Measurements from ENCODE around the gene TMEM80. TPM values are rescaled to one million over a fixed set of nuclear protein-coding genes. Genes with fewer than 3 reads are reported as not detected.

TMEM80 gene
- total and polyA plus RNA-seq, 2 of the 4 experiments (the other 2 are of a cell fraction) = 5.6 to 21.7 TPM

DNA sequence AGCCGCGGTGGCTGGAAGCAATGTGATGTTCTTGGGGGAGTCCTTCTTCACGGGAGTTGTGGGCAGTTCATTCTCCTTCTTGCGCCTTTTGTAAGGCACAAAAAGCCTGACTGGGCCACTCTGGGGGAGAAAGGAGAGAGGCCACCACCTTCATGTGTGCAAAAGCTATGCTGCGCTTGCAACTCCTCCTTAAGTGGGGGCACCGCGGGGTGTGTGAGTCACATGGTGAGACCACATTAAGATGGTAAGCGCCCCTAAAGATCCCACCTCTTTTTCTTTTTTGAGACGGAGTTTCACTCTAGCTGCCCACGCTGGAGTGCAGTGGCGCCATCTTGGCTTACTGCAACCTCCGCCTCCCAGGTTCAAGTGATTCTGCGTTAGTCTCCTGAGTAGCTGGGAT lies 14.6 kb upstream of the TMEM80 start:
- ATAC-seq (ENCODE audit: low read depth) = no peak

More for the DNA sequence above, 14.6 kb upstream of the TMEM80 start:
- no peak overlapping the region for H2BK15ac ChIP-seq (ENCODE audit: low read depth, low read length)
- DNase-seq = no peak
- H3K4me1 ChIP-seq (ENCODE audit: control insufficient read depth, insufficient read depth, low read length) = no peaks in the 10 kb centered on the region
- H4K8ac ChIP-seq (ENCODE audit: low read depth in 2 of 2, low read length in 2 of 2) = no peak overlapping the region
- TF ChIP-seq MXI1 (IDR thresholded peaks at IDR 0.05; ENCODE audit: borderline replicate concordance, low read depth, low read length) (no peak), RCOR1 (IDR thresholded peaks at IDR 0.05; ENCODE audit: insufficient replicate concordance, low read length) (no peak), RFX5 (IDR thresholded peaks at IDR 0.05; ENCODE audit: low read depth, low read length) (no peak), MAZ (IDR thresholded peaks at IDR 0.05; ENCODE audit: borderline replicate concordance, low read depth, low read length) (no peak), CEBPB (IDR thresholded peaks at IDR 0.05; ENCODE audit: low read depth, low read length) (no peak), CHD1 (IDR thresholded peaks at IDR 0.05; ENCODE audit: low read depth, low read length) (no peak), SMC3 (IDR thresholded peaks at IDR 0.05; ENCODE audit: low read depth, low read length) (no peak), RAD21 (IDR thresholded peaks at IDR 0.05; ENCODE audit: low read length) (no peak), NFE2L2 (IDR thresholded peaks at IDR 0.05; ENCODE audit: low read depth, low read length) (no peak), MAFK (IDR thresholded peaks at IDR 0.05; ENCODE audit: low read depth, low read length) (no peak), FOS (IDR thresholded peaks at IDR 0.05; ENCODE audit: low read depth, low read length) (no peak), BHLHE40 (IDR thresholded peaks at IDR 0.05; ENCODE audit: low read depth, low read length) (no peak), POLR2A (IDR thresholded peaks at IDR 0.05; ENCODE audit: low read depth, low read length) (no peak), USF2 (IDR thresholded peaks at IDR 0.05; ENCODE audit: low read depth, low read length) (no peak)
- TF ChIP-seq, protein P1, sequence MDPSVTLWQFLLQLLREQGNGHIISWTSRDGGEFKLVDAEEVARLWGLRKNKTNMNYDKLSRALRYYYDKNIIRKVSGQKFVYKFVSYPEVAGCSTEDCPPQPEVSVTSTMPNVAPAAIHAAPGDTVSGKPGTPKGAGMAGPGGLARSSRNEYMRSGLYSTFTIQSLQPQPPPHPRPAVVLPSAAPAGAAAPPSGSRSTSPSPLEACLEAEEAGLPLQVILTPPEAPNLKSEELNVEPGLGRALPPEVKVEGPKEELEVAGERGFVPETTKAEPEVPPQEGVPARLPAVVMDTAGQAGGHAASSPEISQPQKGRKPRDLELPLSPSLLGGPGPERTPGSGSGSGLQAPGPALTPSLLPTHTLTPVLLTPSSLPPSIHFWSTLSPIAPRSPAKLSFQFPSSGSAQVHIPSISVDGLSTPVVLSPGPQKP (IDR thresholded peaks at IDR 0.05; ENCODE audit: borderline replicate concordance, low read depth, low read length) = no peak
- TF ChIP-seq, protein P2, sequence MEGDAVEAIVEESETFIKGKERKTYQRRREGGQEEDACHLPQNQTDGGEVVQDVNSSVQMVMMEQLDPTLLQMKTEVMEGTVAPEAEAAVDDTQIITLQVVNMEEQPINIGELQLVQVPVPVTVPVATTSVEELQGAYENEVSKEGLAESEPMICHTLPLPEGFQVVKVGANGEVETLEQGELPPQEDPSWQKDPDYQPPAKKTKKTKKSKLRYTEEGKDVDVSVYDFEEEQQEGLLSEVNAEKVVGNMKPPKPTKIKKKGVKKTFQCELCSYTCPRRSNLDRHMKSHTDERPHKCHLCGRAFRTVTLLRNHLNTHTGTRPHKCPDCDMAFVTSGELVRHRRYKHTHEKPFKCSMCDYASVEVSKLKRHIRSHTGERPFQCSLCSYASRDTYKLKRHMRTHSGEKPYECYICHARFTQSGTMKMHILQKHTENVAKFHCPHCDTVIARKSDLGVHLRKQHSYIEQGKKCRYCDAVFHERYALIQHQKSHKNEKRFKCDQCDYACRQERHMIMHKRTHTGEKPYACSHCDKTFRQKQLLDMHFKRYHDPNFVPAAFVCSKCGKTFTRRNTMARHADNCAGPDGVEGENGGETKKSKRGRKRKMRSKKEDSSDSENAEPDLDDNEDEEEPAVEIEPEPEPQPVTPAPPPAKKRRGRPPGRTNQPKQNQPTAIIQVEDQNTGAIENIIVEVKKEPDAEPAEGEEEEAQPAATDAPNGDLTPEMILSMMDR (conservative IDR thresholded peaks at IDR 0.05; ENCODE audit: low read depth, low read length) = no peak
- no peak overlapping the region for H3K4me2 ChIP-seq (ENCODE audit: low read depth, low read length)
- no peaks in the 10 kb centered on the region for H3K9me3 ChIP-seq (ENCODE audit: control insufficient read depth, insufficient read depth, low read length)
- H3K9ac ChIP-seq (ENCODE audit: low read depth, low read length) = no peak overlapping the region
- in situ Hi-C loops (cut with MboI; ENCODE audit: low sequenced_read_pairs) = no loop called here
- no peak overlapping the region for H3K4ac ChIP-seq (ENCODE audit: low read depth, low read length)
- WGBS, 2 experiments (ENCODE audit: extremely low coverage in 2 of 2, insufficient read length in 1 of 2) = 96% methylated on average over 9 of the region's 13 CpGs; no CpG with 5 or more reads in 1 of the 2 experiments
- H2BK5ac ChIP-seq (ENCODE audit: low read depth, low read length, poor library complexity, severe bottlenecking) = no peak overlapping the region
- H3K14ac ChIP-seq (replicated peaks; ENCODE audit: low read depth, low read length) = no peak overlapping the region
- H4K5ac ChIP-seq (ENCODE audit: low read depth, low read length) = no peak overlapping the region
- no peak overlapping the region for H3K18ac ChIP-seq (ENCODE audit: low read depth, low read length)
- H4K91ac ChIP-seq (ENCODE audit: insufficient read depth, low read depth, low read length) = no peak overlapping the region
- no peaks in the 10 kb centered on the region; a peak in 2 of 4 replicates for H3K79me1 ChIP-seq (ENCODE audit: low read depth in 1 of 2, low read length in 2 of 2)
- POLR2A ChIA-PET (ENCODE audit: unreplicated experiment) = interaction anchor here (0.6 kb wide), 1 partner anchor 15 kb away, joined by 4 read pairs; no protein-coding TSS in a partner anchor
- no peak overlapping the region for H2BK20ac ChIP-seq (ENCODE audit: low read depth, low read length)
- no TSS peak for BruUV-seq (replicated peaks)
- no peak overlapping the region for H2AK9ac ChIP-seq (replicated peaks; ENCODE audit: low read depth, low read length, poor library complexity)
- no peak overlapping the region for H2AK5ac ChIP-seq (ENCODE audit: low read depth, low read length)
- CTCF ChIA-PET = interaction anchor here (0.6 kb wide), 1 partner anchor 38 kb away, joined by 3 read pairs; no protein-coding TSS in a partner anchor
- no peak overlapping the region for H3K27ac ChIP-seq (ENCODE audit: insufficient read depth, low read length)
- H3K56ac ChIP-seq (ENCODE audit: extremely low read depth, insufficient read depth, low read length) = no peak overlapping the region
- intact Hi-C loops (cut with micrococcal nuclease) = no loop called here
- H3K23ac ChIP-seq (ENCODE audit: low read depth, low read length) = no peak overlapping the region
- H2AFZ ChIP-seq (replicated peaks; ENCODE audit: low read length, poor library complexity) = no peak overlapping the region
- dilution Hi-C loops (cut with HindIII; ENCODE audit: low sequenced_read_pairs, unreplicated experiment) = no loop called here
- peaks cover 48% of the 10 kb centered on the region for H3K36me3 ChIP-seq (ENCODE audit: control insufficient read depth, insufficient read depth, low read length)
- no peaks in the 10 kb centered on the region for H3K27me3 ChIP-seq (ENCODE audit: control insufficient read depth, insufficient read depth, low read length)
- no peaks in the 10 kb centered on the region for H4K20me1 ChIP-seq (ENCODE audit: insufficient read depth, low read length)
- H2BK120ac ChIP-seq (ENCODE audit: low read depth, low read length) = no peak overlapping the region
- no peak overlapping the region for H3K4me3 ChIP-seq (ENCODE audit: insufficient read depth, low read depth, low read length)
- no peaks in the 10 kb centered on the region for H3K9me1 ChIP-seq (ENCODE audit: insufficient read depth, low read length)
